Peyer's patch (tissue), 4 donors: ENCODE data around the gene TGFBR1. TPM values are rescaled to one million over a fixed set of nuclear protein-coding genes. Genes with fewer than 3 reads are reported as not detected.

ENCODE experiments used
- DNase-seq, 3 donors: peaks; one replicate each; pipeline ENCODE4 v3.0.0-alpha.2; 2017 to 2019
- H3K27ac ChIP-seq, 4 donors: fragments of 200-600 bp; sonication (generic); one replicate each; pipeline ENCODE4 v1.5.1; 2016 to 2019
- H3K27me3 ChIP-seq, 2 donors: fragments of 200-600 bp; sonication (generic); one replicate each; pipeline ENCODE4 v1.5.1; 2019
- H3K36me3 ChIP-seq, 3 donors: fragments of 200-600 bp; sonication (generic); one replicate each; pipeline ENCODE4 v1.5.1; 2016 to 2019
- H3K4me1 ChIP-seq, 4 donors: fragments of 200-600 bp; sonication (generic); one replicate each; pipeline ENCODE4 v1.5.1; 2016 to 2019
- H3K4me3 ChIP-seq, 4 donors: fragments of 200-600 bp; sonication (generic); 1 replicate in 3 of 4; 2 replicates in 1 of 4; pipeline ENCODE4 v1.5.1; 2016 to 2019; ENCODE audit warnings: mild to moderate bottlenecking in 1 of 4
- H3K9me3 ChIP-seq, 4 donors: fragments of 200-600 bp; sonication (generic); one replicate each; pipeline ENCODE4 v1.5.1; 2016 to 2019; ENCODE audit warnings: mild to moderate bottlenecking in 1 of 4
- POLR2A ChIP-seq, 2 donors: fragments of 450-650 bp; IDR thresholded peaks; one replicate each; pipeline ENCODE4 v1.5.1; 2017; ENCODE audit warnings: antibody characterized with exemption in 2 of 2, mild to moderate bottlenecking in 2 of 2, moderate library complexity in 2 of 2
- total RNA-seq, 4 donors: library from RNA; depleted of rRNA; stranded (reverse); fragments of >200 nt; gene quantifications; one replicate each; pipeline ENCODE4 v1.1.0, GENCODE V29; 2016
- TF ChIP-seq, protein P1 (sequence below), 6 experiments: fragments of 450-650 bp in 4 of 6; fragments of 200-600 bp in 2 of 6; sonication (generic) in 1 of 6; IDR thresholded peaks; one replicate each; pipeline ENCODE4 v1.5.1; 2017 to 2019; ENCODE audit warnings: antibody characterized with exemption in 6 of 6, mild to moderate bottlenecking in 3 of 6, moderate library complexity in 1 of 6

The TGFBR1 gene
- total RNA-seq, 4 donors from 2014 or later: 11.6 to 14.4 (median 13.5) TPM

DNA sequence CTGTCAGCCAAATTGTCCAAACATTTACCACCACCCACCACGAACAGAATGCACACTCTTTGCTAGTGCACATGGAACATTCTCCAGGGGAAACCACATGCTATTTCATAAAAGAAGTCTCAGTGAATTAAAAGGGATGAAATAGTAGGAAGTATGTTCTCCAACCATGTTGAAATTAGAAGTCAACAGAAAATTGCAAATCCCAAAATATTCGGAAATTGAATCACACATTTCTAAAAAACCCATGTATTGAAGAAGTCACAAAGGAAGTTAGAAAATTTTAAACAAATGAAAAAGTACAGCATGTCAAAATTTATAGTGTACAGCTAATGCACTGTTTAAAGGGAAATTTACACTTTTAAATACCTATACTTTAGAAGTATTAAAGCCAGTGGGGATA lies 50.8 kb downstream of the TGFBR1 start:
- Histone ChIP-seq H3K36me3 (peaks cover 0 to 11% (median 0%) of the 10 kb centered on the region in 3 donors), H3K27ac (no peak overlapping the region), H3K27me3 (no peaks in the 10 kb centered on the region), H3K4me3 (no peak overlapping the region), H3K4me1 (no peaks in the 10 kb centered on the region), H3K9me3 (no peaks in the 10 kb centered on the region)
- DNase-seq: no peak
- no peak for TF ChIP-seq POLR2A (IDR thresholded peaks at IDR 0.05)
- TF ChIP-seq, protein P1, sequence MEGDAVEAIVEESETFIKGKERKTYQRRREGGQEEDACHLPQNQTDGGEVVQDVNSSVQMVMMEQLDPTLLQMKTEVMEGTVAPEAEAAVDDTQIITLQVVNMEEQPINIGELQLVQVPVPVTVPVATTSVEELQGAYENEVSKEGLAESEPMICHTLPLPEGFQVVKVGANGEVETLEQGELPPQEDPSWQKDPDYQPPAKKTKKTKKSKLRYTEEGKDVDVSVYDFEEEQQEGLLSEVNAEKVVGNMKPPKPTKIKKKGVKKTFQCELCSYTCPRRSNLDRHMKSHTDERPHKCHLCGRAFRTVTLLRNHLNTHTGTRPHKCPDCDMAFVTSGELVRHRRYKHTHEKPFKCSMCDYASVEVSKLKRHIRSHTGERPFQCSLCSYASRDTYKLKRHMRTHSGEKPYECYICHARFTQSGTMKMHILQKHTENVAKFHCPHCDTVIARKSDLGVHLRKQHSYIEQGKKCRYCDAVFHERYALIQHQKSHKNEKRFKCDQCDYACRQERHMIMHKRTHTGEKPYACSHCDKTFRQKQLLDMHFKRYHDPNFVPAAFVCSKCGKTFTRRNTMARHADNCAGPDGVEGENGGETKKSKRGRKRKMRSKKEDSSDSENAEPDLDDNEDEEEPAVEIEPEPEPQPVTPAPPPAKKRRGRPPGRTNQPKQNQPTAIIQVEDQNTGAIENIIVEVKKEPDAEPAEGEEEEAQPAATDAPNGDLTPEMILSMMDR (IDR thresholded peaks at IDR 0.05): no peak

DNA sequence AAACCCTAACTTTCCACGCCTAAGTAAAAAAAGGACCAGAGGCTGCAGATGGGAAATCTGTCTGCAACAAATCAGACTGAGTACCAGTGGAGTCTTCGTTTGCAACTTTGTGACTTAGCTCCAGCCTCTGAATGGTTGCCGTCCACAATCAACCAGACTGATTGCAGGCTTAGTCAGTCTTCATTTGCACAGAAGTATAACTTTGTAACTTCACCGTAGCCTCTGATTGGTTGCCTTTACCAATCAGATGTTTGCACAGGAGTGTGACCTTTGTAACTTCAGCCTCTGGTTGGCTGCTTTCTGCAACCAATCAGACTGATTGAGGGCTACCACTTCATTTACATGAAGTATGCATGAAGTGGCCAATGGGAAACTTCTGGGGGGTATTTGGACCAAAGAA lies 53.7 kb downstream of the TGFBR1 start:
- no peak overlapping the region for H3K27ac ChIP-seq
- no peak for TF ChIP-seq POLR2A (IDR thresholded peaks at IDR 0.05)
- TF ChIP-seq, protein P1 (IDR thresholded peaks at IDR 0.05): no peak
- H3K27me3 ChIP-seq: no peaks in the 10 kb centered on the region
- no peaks in the 10 kb centered on the region for H3K4me1 ChIP-seq
- no peak overlapping the region for H3K4me3 ChIP-seq
- no peaks in the 10 kb centered on the region for H3K9me3 ChIP-seq
- no peak for DNase-seq
- H3K36me3 ChIP-seq: no peaks in the 10 kb centered on the region

GRCh38 chr9:99160173-99160572 lies 55.3 kb downstream of the TGFBR1 start:
- TF ChIP-seq, protein P1 (IDR thresholded peaks at IDR 0.05): no peak
- no peak for TF ChIP-seq POLR2A (IDR thresholded peaks at IDR 0.05)
- Histone ChIP-seq H3K27me3 (no peaks in the 10 kb centered on the region), H3K27ac (no peak overlapping the region), H3K36me3 (no peaks in the 10 kb centered on the region), H3K4me3 (no peak overlapping the region), H3K4me1 (no peaks in the 10 kb centered on the region), H3K9me3 (no peaks in the 10 kb centered on the region)
- DNase-seq: no peak

DNA sequence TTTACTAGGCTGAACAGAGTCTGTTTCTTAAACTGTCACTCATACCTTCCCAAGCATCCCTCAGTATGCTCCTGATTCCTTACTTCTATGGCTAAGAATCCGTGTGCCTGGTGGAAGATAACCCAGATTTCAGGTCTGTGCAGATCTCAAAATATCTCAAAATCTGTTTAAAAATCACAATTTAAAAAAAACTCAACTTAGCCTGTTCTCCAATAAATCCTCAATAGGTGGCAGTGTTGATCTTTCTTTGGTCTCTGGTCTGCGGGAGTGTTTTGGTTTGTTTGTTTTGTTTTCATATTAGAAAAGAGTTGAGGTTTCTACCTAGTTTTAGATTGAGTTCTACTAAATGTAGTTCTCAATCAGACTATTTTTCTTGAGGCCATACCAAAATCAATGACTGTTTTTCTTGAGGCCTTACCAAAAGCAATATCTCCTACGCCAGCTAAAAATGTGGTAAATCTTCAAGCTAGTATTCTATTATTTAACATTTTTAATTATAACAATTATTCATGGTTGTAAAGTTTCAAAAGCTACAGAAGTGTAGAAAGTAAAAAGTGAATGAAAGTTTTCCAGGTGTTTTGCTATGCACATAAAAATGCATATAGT lies 57.9 kb downstream of the TGFBR1 start:
- Histone ChIP-seq H3K9me3 (no peaks in the 10 kb centered on the region), H3K27me3 (no peaks in the 10 kb centered on the region), H3K4me3 (no peak overlapping the region), H3K36me3 (no peaks in the 10 kb centered on the region), H3K4me1 (no peaks in the 10 kb centered on the region), H3K27ac (no peak overlapping the region)
- no peak for DNase-seq
- TF ChIP-seq, protein P1 (IDR thresholded peaks at IDR 0.05): peak in 4 of 6 experiments; percentile 51 to 56 (median 54)
- TF ChIP-seq POLR2A (IDR thresholded peaks at IDR 0.05): no peak

- no peaks in the 10 kb centered on the region for H3K36me3 ChIP-seq
- no peaks in the 10 kb centered on the region for H3K9me3 ChIP-seq
- no peaks in the 10 kb centered on the region for H3K4me1 ChIP-seq
- no peaks in the 10 kb centered on the region for H3K27me3 ChIP-seq
- H3K4me3 ChIP-seq: no peak overlapping the region
- TF ChIP-seq POLR2A (IDR thresholded peaks at IDR 0.05): no peak
- TF ChIP-seq, protein P1 (IDR thresholded peaks at IDR 0.05): no peak
- no peak overlapping the region for H3K27ac ChIP-seq
- DNase-seq: no peak
These were observed 61.2 kb downstream of the TGFBR1 start for GRCh38 chr9:99166149-99166548.

GRCh38 chr9:99167119-99167518 lies 62.2 kb downstream of the TGFBR1 start:
- H3K9me3 ChIP-seq: no peaks in the 10 kb centered on the region
- H3K4me3 ChIP-seq: no peak overlapping the region
- no peaks in the 10 kb centered on the region for H3K27me3 ChIP-seq
- no peak for DNase-seq
- no peak for TF ChIP-seq POLR2A (IDR thresholded peaks at IDR 0.05)
- TF ChIP-seq, protein P1 (IDR thresholded peaks at IDR 0.05): no peak
- H3K4me1 ChIP-seq: no peaks in the 10 kb centered on the region
- no peaks in the 10 kb centered on the region for H3K36me3 ChIP-seq
- H3K27ac ChIP-seq: no peak overlapping the region
